PC-3 (cell line): ENCODE measurements around the gene TMEM117. TPM values are rescaled to one million over a fixed set of nuclear protein-coding genes. Genes with fewer than 3 reads are reported as not detected.

Experiments
- ATAC-seq: fragments of 200-7000 bp; cut with Tn5 transposase; 2 replicates; pipeline ENCODE4 v1.9.1; 2020; ENCODE audit warnings: mild to moderate bottlenecking, moderate library complexity
- BruUV-seq: library from RNA; stranded (reverse); fragments of 400-500 nt; replicated peaks from 2 replicates; lab custom pipeline; 2021; lab: Mats Ljungman, UMichigan
- CTCF ChIA-PET: fragments of 300-600 bp; sonication (Branson Sonifier 250); formaldehyde crosslinking; loops from one replicate; lab custom pipeline; 2022; ENCODE audit warnings: antibody characterized with exemption; lab: Charles Lee
- POLR2A ChIA-PET: fragments of 300-600 bp; sonication (Branson Sonifier 250); formaldehyde crosslinking; loops from one replicate; lab custom pipeline; 2022; ENCODE audit warnings: antibody characterized with exemption; ENCODE audit not compliant: unreplicated experiment; lab: Charles Lee
- DNase-seq: peaks from one replicate; pipeline ENCODE4 v3.0.0-alpha.2; 2015
- H2AFZ ChIP-seq: fragments of 300-600 bp; sonication (generic); 2 replicates; pipeline ENCODE4 v1.6.0; 2016; ENCODE audit warnings: antibody characterized with exemption, low read length
- H3F3A ChIP-seq: fragments of 300-600 bp; sonication (generic); one replicate; pipeline ENCODE4 v1.6.0; 2017; ENCODE audit warnings: antibody characterized with exemption, low read length, control low read depth, mild to moderate bottlenecking; ENCODE audit not compliant: unreplicated experiment
- H3K27ac ChIP-seq: fragments of 300-600 bp; sonication (generic); 2 replicates; pipeline ENCODE4 v1.5.1; 2016; ENCODE audit warnings: mild to moderate bottlenecking, low read length
- H3K27me3 ChIP-seq: fragments of 300-600 bp; sonication (generic); 2 replicates; pipeline ENCODE4 v1.6.1; 2016; ENCODE audit warnings: low read length, mixed read lengths
- H3K36me3 ChIP-seq: fragments of 300-600 bp; sonication (generic); 2 replicates; pipeline ENCODE4 v1.6.1; 2016; ENCODE audit warnings: low read depth, mixed run types, low read length, mixed read lengths
- H3K4me1 ChIP-seq: fragments of 300-600 bp; sonication (generic); 2 replicates; pipeline ENCODE4 v1.5.1; 2016; ENCODE audit warnings: low read length; ENCODE audit not compliant: insufficient read depth
- H3K4me2 ChIP-seq: fragments of 300-600 bp; sonication (generic); 2 replicates; pipeline ENCODE4 v1.6.0; 2016; ENCODE audit warnings: low read length
- H3K4me3 ChIP-seq: fragments of 300-600 bp; sonication (generic); 2 replicates; pipeline ENCODE4 v1.5.1; 2016; ENCODE audit warnings: mild to moderate bottlenecking, low read length, mixed read lengths
- H3K79me2 ChIP-seq: fragments of 300-600 bp; sonication (generic); 2 replicates; pipeline ENCODE4 v1.6.1; 2017; ENCODE audit warnings: low read length, mixed read lengths
- H3K9ac ChIP-seq: fragments of 300-600 bp; sonication (generic); 2 replicates; pipeline ENCODE4 v1.6.0; 2016; ENCODE audit warnings: mild to moderate bottlenecking, low read length
- H3K9me2 ChIP-seq: fragments of 300-600 bp; sonication (generic); replicated peaks from 2 replicates; pipeline ENCODE4 v1.6.1; 2016; ENCODE audit warnings: mixed run types, low read length, mixed read lengths
- H3K9me3 ChIP-seq: fragments of 300-600 bp; sonication (generic); 2 replicates; pipeline ENCODE4 v1.6.1; 2016; ENCODE audit warnings: low read length, mixed read lengths
- H4K20me1 ChIP-seq: fragments of 300-600 bp; sonication (generic); 2 replicates; pipeline ENCODE4 v1.6.1; 2016; ENCODE audit warnings: low read length, mixed read lengths
- CTCF ChIP-seq: fragments of 300-600 bp; sonication (generic); conservative IDR thresholded peaks from 2 replicates; pipeline ENCODE4 v1.5.1; 2017; ENCODE audit warnings: antibody characterized with exemption, low read depth, mild to moderate bottlenecking, low read length
- EZH2 ChIP-seq: fragments of 300-600 bp; sonication (generic); IDR thresholded peaks from one replicate; pipeline ENCODE4 v1.6.1; 2017; ENCODE audit warnings: antibody characterized with exemption, mild to moderate bottlenecking, low read length; ENCODE audit not compliant: unreplicated experiment
- EZH2phosphoT487 ChIP-seq: fragments of 300-600 bp; sonication (generic); IDR thresholded peaks from 2 replicates; pipeline ENCODE4 v1.6.1; 2018; ENCODE audit warnings: mild to moderate bottlenecking, antibody characterized with exemption, low read length, borderline replicate concordance
- intact Hi-C: fragments of 100-400 bp; cut with micrococcal nuclease; formaldehyde crosslinking; loops from 2 replicates; pipeline ENCODE4 v1.9.0; 2023
- total RNA-seq: library from RNA; depleted of rRNA; stranded (reverse); fragments of >200 nt; gene quantifications from 2 replicates; pipeline ENCODE4 v1.2.3, GENCODE V29; 2014

The TMEM117 gene
- total RNA-seq, 1 experiment from 2014 or later, result 9.0 TPM

- DNase-seq (no peak), ATAC-seq (no peak)
- no peaks in the 10 kb centered on the region for H3F3A ChIP-seq
- no peak overlapping the region for H3K4me2 ChIP-seq
- no peaks in the 10 kb centered on the region for H3K4me1 ChIP-seq
- H3K36me3 ChIP-seq, result no peaks in the 10 kb centered on the region
- H3K9me3 ChIP-seq, result no peaks in the 10 kb centered on the region
- no peak for TF ChIP-seq EZH2phosphoT487
- no peak for TF ChIP-seq CTCF
- no peak for TF ChIP-seq EZH2
- CTCF ChIA-PET, result no interaction called here
- H3K27ac ChIP-seq, result no peak overlapping the region
- no peaks in the 10 kb centered on the region for H3K79me2 ChIP-seq
- BruUV-seq, result no TSS peak
- H3K4me3 ChIP-seq, result no peak overlapping the region
- no peaks in the 10 kb centered on the region for H3K27me3 ChIP-seq
- no peaks in the 10 kb centered on the region for H4K20me1 ChIP-seq
- intact Hi-C loops, result no loop called here
- no peak overlapping the region for H3K9ac ChIP-seq
- H2AFZ ChIP-seq, result no peak overlapping the region
- POLR2A ChIA-PET, result no interaction called here
- no peaks in the 10 kb centered on the region for H3K9me2 ChIP-seq
Observed at GRCh38 chr12:44229846-44230245, 394.0 kb downstream of the TMEM117 start.

- Histone ChIP-seq H4K20me1 (no peaks in the 10 kb centered on the region), H3K27ac (no peak overlapping the region), H3K79me2 (no peaks in the 10 kb centered on the region), H2AFZ (no peak overlapping the region), H3K27me3 (no peaks in the 10 kb centered on the region), H3K36me3 (no peaks in the 10 kb centered on the region), H3F3A (no peaks in the 10 kb centered on the region), H3K9me3 (no peaks in the 10 kb centered on the region), H3K9me2 (no peaks in the 10 kb centered on the region), H3K4me2 (no peak overlapping the region), H3K9ac (no peak overlapping the region), H3K4me3 (no peak overlapping the region), H3K4me1 (no peaks in the 10 kb centered on the region)
- no TSS peak for BruUV-seq
- DNase-seq (no peak), ATAC-seq (no peak)
- no peak for TF ChIP-seq EZH2phosphoT487
- no peak for TF ChIP-seq CTCF
- TF ChIP-seq EZH2, result no peak
- ChIA-PET CTCF (no interaction called here), POLR2A (no interaction called here)
- intact Hi-C loops, result no loop called here
Observed at GRCh38 chr12:44235674-44236073, 399.8 kb downstream of the TMEM117 start.

GRCh38 chr12:44240186-44240585 lies 404.3 kb downstream of the TMEM117 start:
- H3K27ac ChIP-seq, result no peak overlapping the region
- no peaks in the 10 kb centered on the region for H3K9me2 ChIP-seq
- H3K4me2 ChIP-seq, result no peak overlapping the region
- H3F3A ChIP-seq, result no peaks in the 10 kb centered on the region
- no peak overlapping the region for H3K4me3 ChIP-seq
- H3K36me3 ChIP-seq, result no peaks in the 10 kb centered on the region
- TF ChIP-seq EZH2phosphoT487 (no peak), CTCF (no peak), EZH2 (no peak)
- ChIA-PET POLR2A (no interaction called here), CTCF (no interaction called here)
- no peak overlapping the region for H2AFZ ChIP-seq
- BruUV-seq, result no TSS peak
- no peaks in the 10 kb centered on the region for H3K4me1 ChIP-seq
- no peak for ATAC-seq
- H4K20me1 ChIP-seq, result no peaks in the 10 kb centered on the region
- H3K9ac ChIP-seq, result no peak overlapping the region
- intact Hi-C loops, result loop anchor here (2.0 kb wide), 1 partner anchor 75 kb away; no protein-coding TSS in a partner anchor
- no peaks in the 10 kb centered on the region for H3K9me3 ChIP-seq
- no peaks in the 10 kb centered on the region for H3K79me2 ChIP-seq
- no peaks in the 10 kb centered on the region for H3K27me3 ChIP-seq
- DNase-seq, result no peak
